ENCODE results near the gene MYT1. TPM values are rescaled to one million over a fixed set of nuclear protein-coding genes. Genes with fewer than 3 reads are reported as not detected.

The MYT1 gene
- total RNA-seq, 1 experiment from 2014 or later = 2.0 TPM

- ChIA-PET POLR2A (no interaction called here), CTCF (interaction anchor here (0.9 to 1.9 kb wide), 2 partner anchors 9 to 23 kb away, joined by 3 to 5 read pairs; partner anchors contain the start of gene PCMTD2)
- Mint-ChIP-seq H3K36me3 (no peaks in the 10 kb centered on the region), H3K27ac (no peak overlapping the region), H3K9me3 (no peaks in the 10 kb centered on the region), H3K27me3 (ENCODE audit: low read depth) (peaks cover 6% of the 10 kb centered on the region), H3K4me1 (peaks cover 4% of the 10 kb centered on the region; the same call in 1 of the 2 replicates), H3K4me3 (no peak overlapping the region)
- TF ChIP-seq NFYB (CRISPR knock-in tag; conservative IDR thresholded peaks at IDR 0.05; ENCODE audit: low read depth) (no peak), ZBTB21 (CRISPR knock-in tag; IDR thresholded peaks at IDR 0.05; ENCODE audit: borderline replicate concordance) (no peak), GRHL2 (CRISPR knock-in tag; IDR thresholded peaks at IDR 0.05; ENCODE audit: insufficient replicate concordance, severe bottlenecking) (no peak), PRDM15 (CRISPR knock-in tag; IDR thresholded peaks at IDR 0.05) (no peak)
- no peak for ATAC-seq
- DNase-seq (ENCODE audit: low spot score) = no peak
These were observed 82.5 kb downstream of the MYT1 start for GRCh38 chr20:64246616-64247306.

- no peaks in the 10 kb centered on the region for H3K9me3 Mint-ChIP-seq
- ChIA-PET CTCF (interaction anchor here (0.7 to 1.9 kb wide), 3 partner anchors 8 to 96 kb away, joined by 3 to 5 read pairs (median 3); partner anchors contain the start of gene PCMTD2), POLR2A (no interaction called here)
- H3K27ac Mint-ChIP-seq = no peak overlapping the region
- no peaks in the 10 kb centered on the region for H3K36me3 Mint-ChIP-seq
- H3K27me3 Mint-ChIP-seq (ENCODE audit: low read depth) = peaks cover 11% of the 10 kb centered on the region
- no peak for ATAC-seq
- peaks cover 2% of the 10 kb centered on the region; the same call in 1 of the 2 replicates for H3K4me1 Mint-ChIP-seq
- H3K4me3 Mint-ChIP-seq = no peak overlapping the region
- no peak for DNase-seq (ENCODE audit: low spot score)
- TF ChIP-seq HMGA2 (CRISPR knock-in tag; IDR thresholded peaks at IDR 0.05) (no peak), ZBTB43 (CRISPR knock-in tag; IDR thresholded peaks at IDR 0.05) (no peak), AFF4 (CRISPR knock-in tag; IDR thresholded peaks at IDR 0.05; ENCODE audit: borderline replicate concordance) (no peak), ETV6 (CRISPR knock-in tag; IDR thresholded peaks at IDR 0.05) (no peak), CREB1 (CRISPR knock-in tag; IDR thresholded peaks at IDR 0.05) (no peak), IRF1 (CRISPR knock-in tag; IDR thresholded peaks at IDR 0.05) (no peak), TEAD4 (CRISPR knock-in tag; IDR thresholded peaks at IDR 0.05) (no peak), NR3C1 (CRISPR knock-in tag; conservative IDR thresholded peaks at IDR 0.05; ENCODE audit: low read depth) (no peak), NFYB (CRISPR knock-in tag; conservative IDR thresholded peaks at IDR 0.05; ENCODE audit: low read depth) (no peak), TP53 (CRISPR knock-in tag; IDR thresholded peaks at IDR 0.05) (no peak), ZBTB21 (CRISPR knock-in tag; IDR thresholded peaks at IDR 0.05; ENCODE audit: borderline replicate concordance) (no peak), CDX4 (CRISPR knock-in tag; IDR thresholded peaks at IDR 0.05; ENCODE audit: borderline replicate concordance) (no peak), NR1H2 (CRISPR knock-in tag; IDR thresholded peaks at IDR 0.05) (no peak), FOXJ3 (CRISPR knock-in tag; IDR thresholded peaks at IDR 0.05; ENCODE audit: borderline replicate concordance) (no peak)
- TF ChIP-seq, protein P1, sequence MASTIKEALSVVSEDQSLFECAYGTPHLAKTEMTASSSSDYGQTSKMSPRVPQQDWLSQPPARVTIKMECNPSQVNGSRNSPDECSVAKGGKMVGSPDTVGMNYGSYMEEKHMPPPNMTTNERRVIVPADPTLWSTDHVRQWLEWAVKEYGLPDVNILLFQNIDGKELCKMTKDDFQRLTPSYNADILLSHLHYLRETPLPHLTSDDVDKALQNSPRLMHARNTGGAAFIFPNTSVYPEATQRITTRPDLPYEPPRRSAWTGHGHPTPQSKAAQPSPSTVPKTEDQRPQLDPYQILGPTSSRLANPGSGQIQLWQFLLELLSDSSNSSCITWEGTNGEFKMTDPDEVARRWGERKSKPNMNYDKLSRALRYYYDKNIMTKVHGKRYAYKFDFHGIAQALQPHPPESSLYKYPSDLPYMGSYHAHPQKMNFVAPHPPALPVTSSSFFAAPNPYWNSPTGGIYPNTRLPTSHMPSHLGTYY (CRISPR knock-in tag; IDR thresholded peaks at IDR 0.05) = no peak
- TF ChIP-seq, protein P2, sequence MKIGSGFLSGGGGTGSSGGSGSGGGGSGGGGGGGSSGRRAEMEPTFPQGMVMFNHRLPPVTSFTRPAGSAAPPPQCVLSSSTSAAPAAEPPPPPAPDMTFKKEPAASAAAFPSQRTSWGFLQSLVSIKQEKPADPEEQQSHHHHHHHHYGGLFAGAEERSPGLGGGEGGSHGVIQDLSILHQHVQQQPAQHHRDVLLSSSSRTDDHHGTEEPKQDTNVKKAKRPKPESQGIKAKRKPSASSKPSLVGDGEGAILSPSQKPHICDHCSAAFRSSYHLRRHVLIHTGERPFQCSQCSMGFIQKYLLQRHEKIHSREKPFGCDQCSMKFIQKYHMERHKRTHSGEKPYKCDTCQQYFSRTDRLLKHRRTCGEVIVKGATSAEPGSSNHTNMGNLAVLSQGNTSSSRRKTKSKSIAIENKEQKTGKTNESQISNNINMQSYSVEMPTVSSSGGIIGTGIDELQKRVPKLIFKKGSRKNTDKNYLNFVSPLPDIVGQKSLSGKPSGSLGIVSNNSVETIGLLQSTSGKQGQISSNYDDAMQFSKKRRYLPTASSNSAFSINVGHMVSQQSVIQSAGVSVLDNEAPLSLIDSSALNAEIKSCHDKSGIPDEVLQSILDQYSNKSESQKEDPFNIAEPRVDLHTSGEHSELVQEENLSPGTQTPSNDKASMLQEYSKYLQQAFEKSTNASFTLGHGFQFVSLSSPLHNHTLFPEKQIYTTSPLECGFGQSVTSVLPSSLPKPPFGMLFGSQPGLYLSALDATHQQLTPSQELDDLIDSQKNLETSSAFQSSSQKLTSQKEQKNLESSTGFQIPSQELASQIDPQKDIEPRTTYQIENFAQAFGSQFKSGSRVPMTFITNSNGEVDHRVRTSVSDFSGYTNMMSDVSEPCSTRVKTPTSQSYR (CRISPR knock-in tag; IDR thresholded peaks at IDR 0.05) = no peak
These were observed 83.0 kb downstream of the MYT1 start for GRCh38 chr20:64247307-64247618.
